HEK293T (cell line): Measurements from ENCODE around the gene FMNL1.

Experiments
- BHLHE40 ChIP-seq: fragments of 450-650 bp; IDR thresholded peaks from 2 replicates; pipeline ENCODE4 v1.6.1; 2016; ENCODE audit warnings: mild to moderate bottlenecking, moderate library complexity, borderline replicate concordance
- FOXK2 ChIP-seq: fragments of 450-650 bp; IDR thresholded peaks from 2 replicates; pipeline ENCODE4 v1.6.1; 2016; ENCODE audit warnings: mild to moderate bottlenecking
- FOXM1 ChIP-seq: fragments of 450-650 bp; IDR thresholded peaks from 2 replicates; pipeline ENCODE4 v1.6.1; 2017; ENCODE audit warnings: mild to moderate bottlenecking, borderline replicate concordance
- NFRKB ChIP-seq: fragments of 450-650 bp; IDR thresholded peaks from 2 replicates; pipeline ENCODE4 v1.6.1; 2016; ENCODE audit warnings: mild to moderate bottlenecking, moderate library complexity
- SP1 ChIP-seq: fragments of 450-650 bp; IDR thresholded peaks from 2 replicates; pipeline ENCODE4 v1.6.1; 2017
- SUZ12 ChIP-seq: fragments of 450-650 bp; IDR thresholded peaks from 2 replicates; pipeline ENCODE4 v1.6.1; 2016; ENCODE audit warnings: mild to moderate bottlenecking
- TARDBP ChIP-seq: fragments of 450-650 bp; IDR thresholded peaks from 2 replicates; pipeline ENCODE4 v1.6.1; 2016
- TF ChIP-seq, protein P1 (sequence below): fragments of 450-650 bp; IDR thresholded peaks from 2 replicates; pipeline ENCODE4 v1.6.1; 2016

DNA sequence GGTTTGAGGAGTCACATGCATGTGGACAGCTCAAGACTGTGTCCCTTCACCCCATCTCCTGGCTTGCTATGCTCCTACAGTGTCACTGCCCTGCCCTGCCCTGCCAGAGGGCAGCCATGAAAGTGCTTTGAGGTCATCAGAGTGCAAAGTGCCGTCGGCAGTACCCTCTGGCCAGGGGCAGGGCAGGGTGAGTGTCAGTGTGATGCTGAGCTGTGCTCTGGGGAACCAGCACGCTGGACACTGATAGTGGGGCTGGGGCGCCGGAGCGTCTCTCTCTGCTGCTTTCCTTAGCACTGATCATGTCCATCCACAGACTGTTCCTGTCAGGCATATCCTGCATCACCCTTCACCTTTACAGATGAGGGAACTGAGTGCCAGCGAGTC lies 41.8 kb downstream of the FMNL1 start:
- TF ChIP-seq FOXM1 = no peak
- TF ChIP-seq BHLHE40 = no peak
- TF ChIP-seq, protein P1, sequence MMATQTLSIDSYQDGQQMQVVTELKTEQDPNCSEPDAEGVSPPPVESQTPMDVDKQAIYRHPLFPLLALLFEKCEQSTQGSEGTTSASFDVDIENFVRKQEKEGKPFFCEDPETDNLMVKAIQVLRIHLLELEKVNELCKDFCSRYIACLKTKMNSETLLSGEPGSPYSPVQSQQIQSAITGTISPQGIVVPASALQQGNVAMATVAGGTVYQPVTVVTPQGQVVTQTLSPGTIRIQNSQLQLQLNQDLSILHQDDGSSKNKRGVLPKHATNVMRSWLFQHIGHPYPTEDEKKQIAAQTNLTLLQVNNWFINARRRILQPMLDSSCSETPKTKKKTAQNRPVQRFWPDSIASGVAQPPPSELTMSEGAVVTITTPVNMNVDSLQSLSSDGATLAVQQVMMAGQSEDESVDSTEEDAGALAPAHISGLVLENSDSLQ = no peak
- TF ChIP-seq NFRKB = no peak
- no peak for TF ChIP-seq SP1
- no peak for TF ChIP-seq SUZ12
- TF ChIP-seq FOXK2 = no peak
- no peak for TF ChIP-seq TARDBP
